Right kidney (tissue), 1 donor: ENCODE measurements around the gene MRGPRD.

Experiments
- DNase-seq: peaks from one replicate; pipeline ENCODE4 v3.0.0-alpha.2; 2016

The MRGPRD gene

GRCh38 chr11:68930991-68931855 is 49.6 kb downstream of the MRGPRD start:
- no peak for DNase-seq
